ENCODE results near the gene AHNAK.

Gene AHNAK

GRCh38 chr11:62539238-62539925 lies 7.2 kb downstream of the AHNAK start:
- Histone ChIP-seq H3K36me3 (replicated peaks) (peaks cover 21% of the 10 kb centered on the region), H3K4me3 (ENCODE audit: low read depth, low read length) (peak overlapping the region; percentile 12), H3K27ac (peak overlapping the region; percentile 17), H3K27me3 (replicated peaks) (no peaks in the 10 kb centered on the region)
- in situ Hi-C loops (cut with HindIII; ENCODE audit: low pct_ligation_motif_present, low sequenced_read_pairs): no loop called here
- DNase-seq: peak; percentile 62
- no peak for TF ChIP-seq CTCF (IDR thresholded peaks at IDR 0.05; ENCODE audit: low read depth, low read length, missing control alignments)

- Histone ChIP-seq H3K27me3 (replicated peaks) (no peaks in the 10 kb centered on the region), H3K4me3 (ENCODE audit: low read depth, low read length) (peak overlapping the region; percentile 12), H3K27ac (no peak overlapping the region), H3K36me3 (replicated peaks) (peaks cover 28% of the 10 kb centered on the region)
- no peak for TF ChIP-seq CTCF (IDR thresholded peaks at IDR 0.05; ENCODE audit: low read depth, low read length, missing control alignments)
- no peak for DNase-seq
- in situ Hi-C loops (cut with HindIII; ENCODE audit: low pct_ligation_motif_present, low sequenced_read_pairs): no loop called here
Observed at GRCh38 chr11:62538470-62539237, 8.0 kb downstream of the AHNAK start.

DNA sequence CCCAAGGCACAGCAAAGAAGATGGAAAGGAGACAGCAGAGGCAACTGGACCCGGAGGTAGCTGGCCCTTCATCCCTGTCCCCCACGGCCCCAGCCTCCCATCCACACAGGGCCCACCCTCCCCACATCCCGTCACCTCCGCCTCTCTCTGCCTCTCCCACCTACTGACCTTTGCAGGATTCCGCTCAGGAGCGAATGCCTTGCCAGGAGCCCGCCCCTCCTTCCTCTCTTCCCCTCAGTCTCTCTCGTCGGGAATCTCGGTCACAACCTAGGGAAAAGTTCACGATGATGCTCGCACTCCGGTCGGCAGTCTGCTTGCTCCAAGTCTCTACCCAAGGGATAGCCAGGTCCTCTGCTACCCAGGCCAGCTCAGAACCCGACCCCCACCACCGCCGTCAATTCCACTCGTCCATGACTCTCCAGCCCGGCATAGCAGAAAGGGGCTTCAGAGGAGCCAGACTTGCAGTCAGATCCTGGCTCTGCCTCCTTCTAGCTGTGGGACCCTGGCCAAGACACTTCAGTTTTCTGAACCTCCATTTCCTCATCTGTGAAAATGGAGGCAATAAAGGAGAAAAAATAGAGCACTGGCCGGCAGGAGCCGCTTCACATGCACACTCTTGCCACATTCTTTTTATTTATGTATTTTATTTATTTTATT lies 10.2 kb downstream of the AHNAK start:
- in situ Hi-C loops (cut with HindIII; ENCODE audit: low pct_ligation_motif_present, low sequenced_read_pairs): no loop called here
- peaks cover 50% of the 10 kb centered on the region for H3K36me3 ChIP-seq (replicated peaks)
- DNase-seq: no peak
- H3K27me3 ChIP-seq (replicated peaks): no peaks in the 10 kb centered on the region
- no peak overlapping the region for H3K4me3 ChIP-seq (ENCODE audit: low read depth, low read length)
- H3K27ac ChIP-seq: no peak overlapping the region
- no peak for TF ChIP-seq CTCF (IDR thresholded peaks at IDR 0.05; ENCODE audit: low read depth, low read length, missing control alignments)

GRCh38 chr11:62535802-62536201 lies 10.8 kb downstream of the AHNAK start:
- H3K27ac ChIP-seq: no peak overlapping the region
- no peak for DNase-seq

More at GRCh38 chr11:62535802-62536201, 10.8 kb downstream of the AHNAK start:
- Histone ChIP-seq H3K36me3 (replicated peaks) (peaks cover 57% of the 10 kb centered on the region), H3K27me3 (replicated peaks) (no peaks in the 10 kb centered on the region), H3K4me3 (ENCODE audit: low read depth, low read length) (no peak overlapping the region)
- in situ Hi-C loops (cut with HindIII; ENCODE audit: low pct_ligation_motif_present, low sequenced_read_pairs): no loop called here
- TF ChIP-seq CTCF (IDR thresholded peaks at IDR 0.05; ENCODE audit: low read depth, low read length, missing control alignments): no peak
